ENCODE measurements around the gene PKIB.

DNA sequence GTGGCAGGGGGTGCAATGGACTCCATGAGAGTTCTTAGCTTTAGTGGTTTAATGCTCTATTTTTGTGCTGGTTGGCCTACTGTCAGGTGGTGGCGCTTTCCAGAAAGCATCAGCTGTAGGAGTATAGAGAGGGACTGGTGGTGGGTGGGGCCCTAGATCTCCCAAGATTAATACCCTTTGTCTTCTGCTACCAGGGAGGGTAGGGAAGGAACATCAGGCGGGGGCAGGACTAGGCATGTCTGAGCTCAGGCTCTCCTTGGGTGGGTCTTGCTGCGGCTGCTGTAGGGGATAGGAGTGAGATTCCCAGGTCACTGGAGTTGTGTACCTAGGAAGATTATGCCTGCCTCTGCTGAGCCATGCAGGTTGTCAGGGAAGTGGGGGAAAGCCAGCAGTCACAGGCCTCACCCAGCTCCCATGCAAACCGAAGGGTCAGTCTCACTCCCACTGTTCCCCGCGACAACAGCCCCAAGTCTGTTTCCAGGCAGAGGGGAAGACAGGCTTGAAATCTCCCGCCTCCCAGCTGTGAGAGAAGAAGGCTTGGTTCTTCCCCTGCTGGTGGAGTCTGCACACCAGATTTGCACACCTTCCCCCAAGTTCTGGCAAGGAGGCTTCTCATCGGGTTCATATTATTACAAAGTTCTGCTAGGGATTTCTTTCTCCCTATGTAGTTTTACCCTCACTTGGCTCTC is 46.7 kb upstream of the PKIB start:
- TF ChIP-seq POLR2A (IDR thresholded peaks at IDR 0.05; ENCODE audit: low read length) (no peak), GATA1 (IDR thresholded peaks at IDR 0.05; ENCODE audit: low read depth, low read length) (no peak)

All from erythroblast (primary cell).